GM04503 (cell line): Measurements from ENCODE around the gene PRIM1.
"Not testable (repeated sequence)": the region's sequence is repeated elsewhere in the genome, so short reads cannot be mapped to it uniquely, and the experiment has no call there.

Experiments used
- DNase-seq: peaks from one replicate; pipeline ENCODE4 v3.0.0-alpha.2; 2012; ENCODE audit warnings: low read depth

PRIM1 gene

DNA sequence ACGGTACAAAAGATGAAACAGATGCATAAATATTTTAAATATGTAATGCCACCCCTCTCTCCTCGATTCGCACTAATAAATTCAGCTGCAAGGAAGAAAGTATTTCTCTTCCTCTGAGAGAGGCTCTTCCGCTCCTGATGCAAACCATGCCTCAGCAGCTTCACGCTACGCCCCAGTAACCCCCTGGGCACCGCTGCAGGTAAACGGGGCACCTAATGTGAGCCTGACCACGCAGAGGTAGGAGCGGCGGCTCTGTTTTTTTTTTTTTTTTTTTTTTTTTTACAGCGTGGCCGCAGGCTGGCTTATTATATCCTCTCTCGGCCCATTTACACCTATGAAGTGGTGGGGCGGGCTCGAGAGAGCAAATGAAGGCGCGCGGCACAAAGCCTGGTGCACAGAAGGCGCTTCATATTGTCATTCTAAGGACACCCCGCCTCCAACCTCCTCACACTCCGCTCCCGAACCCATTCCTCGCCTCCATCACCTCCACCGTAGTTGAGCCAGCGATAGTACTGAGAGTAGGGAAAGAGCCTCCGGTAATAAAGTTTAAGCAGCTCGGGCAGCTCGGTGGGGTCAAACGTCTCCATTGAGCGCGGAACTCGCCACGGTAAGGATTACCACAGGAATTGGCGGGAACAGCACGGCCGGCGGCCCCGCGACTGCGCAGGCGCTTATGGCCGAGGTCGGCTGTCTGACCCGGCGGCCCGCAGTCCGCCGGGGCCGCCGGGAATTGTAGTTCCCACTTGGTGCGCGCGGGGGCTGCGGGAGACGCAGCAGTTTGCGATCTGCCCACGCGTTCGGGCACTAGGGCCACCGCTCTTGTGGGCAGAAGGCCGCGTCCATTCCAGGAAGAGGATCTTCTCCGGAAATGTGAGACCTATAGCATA is at the start of gene PRIM1:
TSS of gene PRIM1 (minus strand) at position 612 of the 887 bp plus-strand sequence. CDS start at position 587, 25 bp downstream.
- DNase-seq, result no peak

- DNase-seq, result no peak
Observed at GRCh38 chr12:56800221-56800620, 48.1 kb upstream of the PRIM1 start.

GRCh38 chr12:56799345-56799744 is 47.2 kb upstream of the PRIM1 start:
- DNase-seq, result not testable (repeated sequence)

- DNase-seq, result not testable (repeated sequence)
Observed at GRCh38 chr12:56795791-56796190, 43.7 kb upstream of the PRIM1 start.

GRCh38 chr12:56795046-56795562 is 43.0 kb upstream of the PRIM1 start:
- DNase-seq, result not testable (repeated sequence)

GRCh38 chr12:56793124-56793523 is 41.0 kb upstream of the PRIM1 start:
- not testable (repeated sequence) for DNase-seq

GRCh38 chr12:56792678-56793077 is 40.6 kb upstream of the PRIM1 start:
- DNase-seq, result no peak

- not testable (repeated sequence) for DNase-seq
Observed at GRCh38 chr12:56789429-56789828, 37.3 kb upstream of the PRIM1 start.

DNA sequence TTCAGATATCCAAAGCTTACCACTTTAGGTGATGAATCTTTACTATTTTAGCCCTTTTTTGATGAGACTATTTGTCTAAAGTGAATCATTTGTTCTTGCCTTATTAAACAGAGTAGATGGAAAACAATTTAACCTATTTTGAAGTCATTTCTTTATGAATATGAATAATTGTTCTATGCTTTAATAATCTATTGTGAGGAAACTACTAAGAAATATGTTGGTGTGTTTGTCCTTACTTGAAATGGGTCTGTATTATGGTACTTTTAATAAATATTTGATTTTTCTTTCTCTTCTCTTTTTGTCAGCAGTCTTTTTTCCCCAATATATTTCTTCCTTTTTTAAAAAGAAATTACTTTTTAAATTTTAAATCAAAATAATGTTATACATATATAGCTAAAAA is 35.4 kb upstream of the PRIM1 start:
- no peak for DNase-seq

GRCh38 chr12:56785874-56786273 is 33.8 kb upstream of the PRIM1 start:
- DNase-seq, result no peak

DNA sequence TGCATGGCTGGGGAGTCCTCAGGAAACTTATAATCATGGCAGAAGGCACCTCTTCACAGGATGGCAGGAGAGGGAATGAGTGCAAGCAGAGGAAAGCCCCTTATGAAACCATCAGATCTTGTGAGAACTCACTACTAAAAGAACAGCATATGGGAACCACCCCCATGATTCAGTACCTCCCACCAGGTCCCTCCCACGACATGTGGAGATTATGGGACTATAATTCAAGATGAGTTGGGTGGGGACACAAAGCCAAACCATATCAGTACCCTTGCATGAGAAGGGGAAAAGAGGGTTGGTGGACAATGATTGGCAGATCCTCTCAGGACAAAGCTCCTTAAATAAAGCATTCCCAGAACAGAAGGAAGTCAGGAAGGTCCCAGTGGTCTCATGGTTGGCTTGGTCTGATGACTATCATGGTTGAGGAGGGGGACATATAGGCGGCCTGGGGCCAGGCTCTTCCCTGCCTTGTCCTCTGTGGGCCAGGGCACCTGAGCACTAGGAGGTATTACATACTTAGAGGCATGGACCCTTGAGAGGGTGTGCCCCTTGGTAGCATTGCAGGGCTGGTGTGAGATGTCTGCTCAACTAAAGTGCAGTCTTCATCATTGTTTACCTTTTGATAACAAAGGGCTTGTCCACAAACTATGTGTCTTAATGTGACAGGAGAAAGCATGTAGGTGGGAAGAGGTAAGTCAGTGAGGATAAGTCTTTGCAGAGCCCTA is 33.2 kb upstream of the PRIM1 start:
- DNase-seq, result no peak

- DNase-seq, result no peak
Observed at GRCh38 chr12:56781726-56782125, 29.6 kb upstream of the PRIM1 start.

GRCh38 chr12:56778756-56779155 is 26.6 kb upstream of the PRIM1 start:
- DNase-seq, result no peak

GRCh38 chr12:56776654-56777053 is 24.5 kb upstream of the PRIM1 start:
- DNase-seq, result no peak

DNA sequence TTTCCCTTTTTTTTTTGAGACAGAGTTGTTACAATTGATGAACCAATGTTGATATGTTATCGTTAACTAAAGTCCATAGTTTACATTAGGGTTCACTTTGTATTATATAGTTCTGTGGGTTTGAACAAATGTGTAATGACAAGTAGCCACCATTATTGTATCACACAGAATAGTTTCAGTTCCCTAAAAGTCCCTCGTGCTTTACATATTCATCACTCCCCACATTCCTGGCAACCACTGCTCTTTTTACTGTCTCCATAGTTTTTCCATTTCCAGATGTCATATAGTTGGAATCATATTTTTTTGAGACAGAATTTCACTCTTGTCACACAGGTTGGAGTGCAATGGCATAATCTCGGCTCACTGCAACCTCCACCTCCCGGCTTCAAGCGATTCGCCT is 23.5 kb upstream of the PRIM1 start:
- DNase-seq, result no peak

DNA sequence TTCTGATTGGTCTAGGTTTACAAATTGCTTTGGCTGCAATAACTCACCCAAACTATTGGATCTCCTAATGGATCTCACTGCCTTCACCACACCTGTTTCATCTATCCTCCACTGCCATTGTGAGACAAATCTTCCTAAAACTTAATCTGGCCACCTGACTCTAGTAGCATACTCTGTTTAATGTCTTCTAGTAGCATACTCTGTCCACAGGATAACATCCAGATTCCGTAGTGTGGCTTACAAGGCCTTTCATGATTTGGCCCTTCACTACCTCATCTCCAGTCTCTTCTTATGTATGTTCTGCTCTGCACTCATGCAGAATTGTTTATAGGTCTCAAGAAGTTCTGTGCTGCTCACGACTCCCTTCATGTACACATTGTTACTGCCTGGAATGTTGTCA is 21.0 kb upstream of the PRIM1 start:
- DNase-seq, result no peak

DNA sequence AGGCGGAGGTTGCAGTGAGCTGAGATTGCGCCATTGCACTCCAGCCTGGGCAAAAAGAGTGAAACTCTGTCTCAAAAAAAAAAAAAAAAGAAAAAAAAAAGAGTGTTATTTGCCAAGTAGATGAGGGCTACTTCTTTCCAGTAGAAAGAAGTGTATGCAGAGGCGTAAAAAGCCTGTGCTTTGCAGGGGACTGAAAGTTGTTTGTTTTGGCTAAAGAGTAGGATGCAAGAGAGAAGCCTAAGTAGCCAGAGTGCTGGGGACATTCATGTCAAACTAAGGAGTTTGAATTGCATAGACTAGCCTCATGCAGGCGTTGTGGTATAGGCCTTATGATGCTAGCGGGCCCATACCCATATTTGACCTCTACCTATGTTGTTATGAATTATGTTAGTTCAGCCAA is 20.5 kb upstream of the PRIM1 start:
- DNase-seq, result no peak

GRCh38 chr12:56769868-56770267 is 17.7 kb upstream of the PRIM1 start:
- no peak for DNase-seq

DNA sequence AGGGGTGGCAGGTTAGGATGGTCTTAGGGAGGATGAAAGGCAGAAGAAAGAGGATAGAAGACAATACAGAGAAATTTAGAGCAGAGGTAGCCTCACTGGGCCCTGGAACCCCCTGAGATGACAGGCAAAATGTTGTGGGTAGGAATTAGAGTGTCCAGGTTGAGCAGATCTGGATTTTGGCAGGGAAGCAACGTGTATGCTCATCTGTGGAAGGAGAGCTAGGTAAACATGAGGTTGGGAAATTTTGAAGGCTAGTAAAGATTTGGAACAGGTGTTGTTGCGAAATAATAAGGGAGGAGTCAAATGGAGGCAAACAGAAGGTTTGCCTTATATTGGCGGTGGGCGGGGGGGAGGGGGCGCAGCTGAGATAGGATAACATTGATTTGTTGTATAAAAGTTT is 16.3 kb upstream of the PRIM1 start:
- no peak for DNase-seq

GRCh38 chr12:56766535-56766934 is 14.4 kb upstream of the PRIM1 start:
- no peak for DNase-seq

DNA sequence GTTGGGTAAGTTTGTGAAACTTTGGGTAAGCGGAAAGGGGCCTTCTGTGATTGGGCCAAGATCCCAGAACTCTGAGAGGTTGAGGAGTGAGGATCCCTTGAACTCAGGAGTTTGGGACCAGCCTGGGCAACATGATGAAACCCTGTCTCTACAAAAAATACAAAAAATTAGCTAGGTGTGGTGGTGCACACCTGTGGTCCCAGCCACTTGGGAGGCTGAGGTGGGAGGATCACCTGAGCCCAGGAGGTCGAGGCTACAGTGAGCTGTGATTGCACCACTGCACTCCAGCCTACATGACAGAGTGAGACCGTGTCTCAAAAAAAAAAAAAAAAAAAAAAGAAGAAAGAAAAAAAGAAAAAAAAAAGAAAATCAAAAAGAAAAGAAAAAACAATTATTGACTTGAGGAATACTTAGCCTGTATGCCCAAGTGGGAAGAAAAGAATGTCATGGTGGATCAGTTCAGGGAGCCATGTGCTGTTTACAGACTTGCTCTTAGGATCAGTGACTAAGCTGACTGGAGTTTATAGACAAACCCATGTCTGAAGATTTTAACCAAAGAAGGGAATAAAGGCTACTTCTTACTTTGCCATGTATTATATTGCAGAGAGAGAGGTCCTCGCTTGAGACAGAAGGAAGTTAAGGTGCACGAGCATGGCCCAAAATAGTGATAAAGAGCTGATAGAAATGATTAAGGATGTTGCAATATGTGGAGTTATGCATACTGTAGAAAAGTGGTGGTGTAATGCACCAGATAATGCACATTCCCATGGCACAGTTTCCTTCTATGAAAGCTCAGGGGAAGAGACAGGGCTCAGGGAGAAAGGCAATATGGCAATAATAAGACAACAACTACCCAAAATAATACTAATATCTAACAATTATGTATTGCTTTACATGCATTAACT is 11.9 kb upstream of the PRIM1 start:
- DNase-seq, result no peak

- DNase-seq, result no peak
Observed at GRCh38 chr12:56761812-56762211, 9.7 kb upstream of the PRIM1 start.
